ENCODE measurements around the gene SPDYE6.
"Not testable (repeated sequence)": the region's sequence is repeated elsewhere in the genome, so short reads cannot be mapped to it uniquely, and the experiment has no call there.

SPDYE6 gene

DNA sequence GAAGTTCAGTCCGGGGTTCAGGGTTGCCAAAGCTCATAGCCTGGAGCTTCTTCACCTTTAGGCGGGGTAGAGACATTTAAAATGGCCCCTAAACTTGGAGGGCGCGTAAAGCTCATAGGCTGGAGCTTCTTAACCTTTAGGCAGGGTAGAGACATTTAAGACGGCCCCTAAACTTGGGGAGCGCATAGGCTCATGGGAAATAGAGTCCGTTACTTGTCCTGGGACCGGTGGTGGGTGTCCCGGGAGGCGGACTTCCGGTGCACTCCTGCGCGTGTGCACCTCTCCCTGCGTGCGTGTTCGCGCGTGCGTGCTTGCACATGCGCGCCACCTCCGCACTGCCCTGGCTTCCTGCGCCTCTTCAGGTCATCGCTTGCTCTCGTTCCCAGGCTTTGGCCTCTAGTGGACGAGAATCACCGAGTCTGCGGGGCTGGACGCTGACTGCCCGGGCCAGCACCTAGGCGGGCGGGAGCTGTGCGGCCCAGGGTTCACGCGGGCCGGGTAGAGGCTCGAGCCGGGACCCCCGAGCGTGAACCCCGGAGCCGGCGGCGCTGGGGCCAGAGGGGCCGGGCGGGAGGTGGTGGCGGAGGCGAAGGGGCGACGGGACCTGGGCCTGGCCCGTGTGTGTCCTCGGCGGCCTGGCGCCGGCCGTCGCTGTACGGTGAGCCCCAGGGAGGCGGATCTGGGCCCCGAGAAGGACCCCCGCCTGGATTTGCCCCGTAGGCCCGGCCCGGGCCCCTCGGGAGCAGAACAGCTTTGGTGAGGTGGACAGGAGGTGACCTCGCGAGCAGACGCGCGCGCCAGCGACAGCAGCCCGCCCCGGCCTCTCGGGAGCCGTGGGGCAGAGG lies 7.5 kb upstream of the SPDYE6 start:
- peak; percentile 95 for DNase-seq (ENCODE audit: low spot score)

DNA sequence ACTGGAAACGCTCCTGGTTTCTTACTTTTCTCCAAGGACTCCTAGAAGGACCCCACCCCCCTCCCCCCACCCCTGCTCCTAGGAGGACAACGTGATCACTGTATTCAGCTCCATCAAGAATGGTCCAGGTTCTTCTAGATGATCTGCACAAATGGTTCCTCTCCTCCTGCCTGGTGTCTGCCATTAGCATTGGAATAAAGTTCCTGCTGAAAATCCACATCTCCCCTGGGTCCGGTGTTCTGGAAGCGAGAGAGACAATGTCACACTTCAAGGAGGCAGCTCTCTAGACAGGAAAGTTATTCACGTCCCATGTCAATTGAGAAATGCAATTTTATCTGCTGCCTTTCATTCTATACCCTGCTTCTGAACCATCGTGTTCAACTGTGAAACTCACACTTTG lies 9.3 kb downstream of the SPDYE6 start:
- DNase-seq (ENCODE audit: low spot score) = not testable (repeated sequence)

DNA sequence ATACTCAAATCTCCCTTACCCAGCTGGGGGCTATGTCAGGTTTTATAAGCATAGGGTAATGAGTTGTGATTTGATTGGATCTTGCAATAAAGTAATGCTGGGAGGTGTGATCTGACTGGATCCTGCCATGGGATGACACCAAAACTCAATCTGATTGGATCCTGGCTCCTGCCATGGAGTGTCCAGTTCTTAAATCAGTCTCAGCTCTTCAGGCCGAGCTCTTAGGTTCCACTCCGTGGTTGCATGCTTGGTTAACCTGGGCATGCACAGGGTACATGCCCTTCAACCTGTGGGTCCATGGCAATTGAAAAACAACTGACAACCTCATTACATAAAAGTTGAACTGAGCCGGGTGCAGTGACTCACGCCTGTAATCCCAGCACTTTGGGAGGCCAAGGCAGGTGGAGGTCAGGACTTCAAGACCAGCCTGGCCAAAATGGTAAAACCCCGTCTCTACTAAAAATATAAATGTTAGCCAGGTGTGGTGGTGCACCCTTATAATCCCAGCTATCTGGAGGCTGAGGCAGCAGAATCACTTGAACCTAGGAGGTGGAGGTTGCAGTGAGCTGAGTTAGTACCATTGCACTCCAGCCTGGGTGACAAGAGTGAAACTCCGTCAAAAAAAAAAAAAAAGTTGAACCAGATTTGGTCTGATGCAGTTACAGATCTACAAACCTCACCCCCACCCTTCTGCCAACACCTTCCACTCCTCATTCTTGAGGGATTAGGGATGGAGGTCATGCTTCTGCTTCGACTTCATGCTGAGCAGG lies 15.5 kb downstream of the SPDYE6 start:
- not testable (repeated sequence) for DNase-seq (ENCODE audit: low spot score)

DNA sequence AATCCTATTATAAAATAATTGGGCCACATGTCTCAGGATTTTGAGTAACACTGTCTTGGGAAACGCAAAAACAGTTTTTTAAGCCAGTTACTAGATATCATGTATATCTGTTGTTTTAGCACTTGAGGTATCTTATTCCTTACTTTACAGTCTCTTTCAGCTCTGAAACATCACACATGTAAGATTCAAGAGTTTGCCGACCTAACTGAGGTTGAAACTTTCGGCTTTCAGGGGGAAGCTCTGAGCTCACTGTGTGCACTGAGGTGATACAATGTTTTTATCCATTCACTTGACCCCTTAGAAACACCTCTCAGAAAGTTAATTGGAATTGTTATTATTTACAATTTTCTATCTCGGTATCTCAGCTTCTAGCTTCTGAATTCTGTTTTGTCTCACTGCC lies 18.8 kb downstream of the SPDYE6 start:
- not testable (repeated sequence) for DNase-seq (ENCODE audit: low spot score)

DNA sequence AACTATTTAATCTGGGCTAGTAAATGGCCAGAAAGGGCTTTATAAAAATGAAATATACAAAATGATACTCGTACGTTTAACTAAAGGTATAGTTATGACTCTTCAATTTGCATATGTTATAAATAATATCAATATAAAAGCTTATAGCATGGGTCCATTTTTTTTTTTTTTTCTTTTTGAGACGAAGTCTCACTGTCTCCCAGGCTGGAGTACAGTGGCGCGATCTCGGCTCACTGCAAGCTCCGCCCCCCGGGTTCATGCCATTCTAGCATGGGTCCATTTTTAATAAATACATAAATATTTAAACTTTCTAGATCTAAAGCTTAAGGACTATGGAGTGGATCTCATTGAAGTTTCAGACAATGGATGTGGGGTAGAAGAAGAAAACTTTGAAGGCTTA lies 19.2 kb downstream of the SPDYE6 start:
- DNase-seq (ENCODE audit: low spot score) = not testable (repeated sequence)

DNA sequence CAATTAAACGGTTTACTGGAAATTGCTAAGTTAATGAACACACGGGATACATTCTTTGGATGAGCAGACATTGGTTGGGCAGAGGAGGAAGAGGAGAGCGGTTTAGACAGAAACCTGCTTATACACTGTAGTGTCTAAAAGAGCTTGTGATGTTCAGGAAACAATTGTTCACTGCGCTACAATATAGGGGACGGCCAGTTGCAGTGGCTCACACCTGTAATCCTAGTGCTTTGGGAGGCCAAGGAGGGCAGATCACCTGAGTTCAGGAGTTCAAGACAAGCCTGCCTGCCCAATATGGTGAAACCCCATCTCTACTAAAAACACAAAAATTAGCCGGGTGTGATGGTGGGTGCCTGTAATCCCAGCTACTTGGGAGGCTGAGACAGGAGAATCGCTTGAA lies 20.7 kb downstream of the SPDYE6 start:
- DNase-seq (ENCODE audit: low spot score) = not testable (repeated sequence)

DNA sequence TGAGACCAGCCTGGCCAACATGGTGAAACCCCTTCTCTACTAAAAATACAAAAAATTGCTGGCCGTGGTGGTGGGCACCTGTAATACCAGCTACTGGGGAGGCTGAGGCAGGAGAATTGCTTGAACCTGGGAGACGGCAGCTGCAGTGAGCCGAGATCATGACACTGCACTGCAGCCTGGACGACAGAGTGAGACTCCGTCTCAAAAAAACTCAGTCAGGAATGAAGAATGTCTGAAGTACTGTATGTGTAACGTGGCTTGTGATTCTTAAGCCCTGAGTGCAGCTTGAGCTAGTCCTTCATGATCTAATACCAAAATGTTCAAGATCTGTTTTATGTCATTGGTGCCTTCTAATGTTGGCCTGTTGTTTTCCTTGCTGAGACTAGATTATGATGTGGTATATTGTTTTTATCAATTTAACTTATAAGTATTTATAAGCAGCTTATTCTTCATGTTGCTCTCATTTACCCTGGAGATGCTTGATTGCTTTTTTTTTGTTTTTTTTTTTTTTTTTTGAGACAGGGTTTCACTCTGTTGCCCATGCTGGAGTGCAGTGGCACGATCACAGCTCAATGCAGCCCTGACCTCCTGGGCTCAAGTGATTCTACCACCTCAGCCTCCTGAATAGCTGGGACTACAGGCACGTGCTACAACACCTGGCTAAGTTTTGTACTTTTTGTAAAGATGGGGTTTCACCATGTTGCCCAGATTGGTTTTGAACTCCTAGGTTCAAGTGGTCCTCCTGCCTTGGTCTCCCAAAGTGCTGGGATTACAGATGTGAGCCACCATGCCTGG lies 25.4 kb downstream of the SPDYE6 start:
- DNase-seq (ENCODE audit: low spot score) = not testable (repeated sequence)

DNA sequence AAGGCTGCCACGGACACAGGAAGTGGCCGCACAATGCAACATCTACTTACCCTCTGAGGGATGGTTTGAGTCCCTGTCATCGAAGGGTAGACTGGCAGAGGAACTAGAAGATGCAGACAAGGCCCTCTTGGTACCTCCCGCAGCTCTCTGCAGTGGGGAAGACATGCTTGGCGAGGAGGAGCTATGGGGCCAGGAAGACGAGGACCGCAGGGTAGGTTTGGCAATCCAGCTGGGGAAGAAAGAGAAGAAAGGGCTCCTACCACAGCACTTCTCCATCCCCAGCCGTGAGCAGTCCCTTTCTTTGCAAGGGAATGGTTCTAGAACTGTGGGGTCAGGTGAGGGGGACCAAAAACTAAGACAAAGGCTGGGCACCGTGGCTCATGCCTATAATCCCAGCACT lies 26.9 kb downstream of the SPDYE6 start:
- DNase-seq (ENCODE audit: low spot score) = not testable (repeated sequence)

DNA sequence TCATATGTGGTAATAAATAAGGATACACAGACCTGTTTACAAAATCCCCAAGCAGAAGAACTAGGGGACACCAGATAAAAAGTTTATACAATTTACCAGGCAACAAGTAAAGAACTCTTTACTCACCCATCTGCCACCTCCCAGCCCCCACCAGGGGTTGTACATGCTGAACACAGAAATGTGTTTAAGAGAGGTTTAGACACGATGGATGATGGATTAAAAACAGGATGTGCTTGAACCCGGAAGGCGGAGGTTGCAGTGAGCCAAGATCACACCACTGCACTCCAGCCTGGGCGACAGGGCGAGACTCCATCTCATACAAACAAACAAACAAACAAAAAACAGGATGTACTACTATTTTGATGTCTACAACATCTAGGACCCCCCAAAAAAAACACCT lies 27.4 kb downstream of the SPDYE6 start:
- not testable (repeated sequence) for DNase-seq (ENCODE audit: low spot score)

DNA sequence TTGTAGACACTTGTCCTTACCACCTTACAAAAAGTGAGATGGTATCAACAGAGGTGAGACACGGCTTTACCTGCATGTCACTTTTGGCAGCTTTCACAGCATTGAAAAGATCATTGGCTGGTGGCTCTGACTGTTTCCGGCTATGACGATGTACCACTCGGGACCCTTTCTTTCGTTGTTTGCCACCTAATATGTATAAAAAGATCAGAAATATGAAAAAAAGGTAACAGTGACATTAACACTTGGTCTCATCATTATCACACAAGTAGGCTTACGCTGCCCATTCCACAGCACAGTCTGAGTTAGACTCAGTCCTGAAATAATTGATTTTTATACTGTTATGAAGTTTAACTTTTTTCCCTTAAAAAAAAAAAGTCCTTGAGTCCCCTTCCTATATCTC lies 29.1 kb downstream of the SPDYE6 start:
- DNase-seq (ENCODE audit: low spot score) = not testable (repeated sequence)

DNA sequence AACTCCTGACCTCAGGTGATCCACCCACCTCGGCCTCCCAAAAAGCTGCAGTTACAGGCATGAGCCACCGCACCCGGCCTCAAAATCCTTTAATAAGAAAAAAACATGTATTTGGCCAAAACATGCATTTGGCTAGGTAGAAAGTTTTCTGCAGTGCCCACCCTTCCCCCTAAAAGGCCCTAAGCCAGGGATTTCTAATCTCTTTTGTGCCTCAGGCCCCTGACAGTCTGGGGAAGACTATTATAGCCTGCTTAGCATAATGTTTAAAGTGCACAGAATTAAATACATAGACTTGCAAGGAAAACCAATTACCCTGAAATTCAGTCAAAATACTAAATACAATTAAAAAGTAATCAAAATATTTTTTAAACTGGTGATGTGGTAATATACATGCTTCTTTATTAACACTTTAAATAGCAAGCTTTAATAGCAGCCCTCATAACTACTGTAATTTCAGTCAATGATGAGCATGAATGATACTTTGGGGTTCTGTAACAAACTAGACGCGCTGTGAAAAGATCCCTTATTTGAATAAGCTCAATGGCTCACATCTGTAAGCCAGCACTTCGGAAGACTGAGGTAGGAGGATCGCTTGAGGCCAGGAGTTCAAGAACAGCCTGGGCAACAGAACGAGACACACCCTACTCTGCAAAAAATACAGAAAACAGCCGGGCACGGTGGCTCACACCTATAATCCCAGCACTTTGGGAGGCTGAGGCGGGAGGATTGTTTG lies 29.9 kb downstream of the SPDYE6 start:
- no peak for DNase-seq (ENCODE audit: low spot score)

DNA sequence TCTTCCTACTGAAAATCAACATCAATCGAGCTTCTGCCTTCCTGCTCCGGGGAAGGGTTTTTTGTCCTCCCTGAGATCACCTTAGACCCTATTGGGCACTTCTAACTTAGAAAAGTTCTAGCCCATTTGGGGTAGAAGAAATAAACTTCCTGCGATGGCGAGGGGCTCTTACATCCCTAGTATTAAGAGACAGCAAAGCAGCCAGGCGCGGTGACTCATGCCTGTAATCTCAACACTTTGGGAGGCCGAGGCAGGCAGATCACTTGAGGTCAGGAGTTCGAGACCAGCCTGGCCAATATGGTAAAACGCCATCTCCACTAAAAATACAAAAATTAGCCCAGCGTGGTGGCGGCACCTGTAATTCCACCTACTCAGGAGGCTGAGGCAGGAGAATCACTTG lies 31.1 kb downstream of the SPDYE6 start:
- DNase-seq (ENCODE audit: low spot score) = not testable (repeated sequence)

DNA sequence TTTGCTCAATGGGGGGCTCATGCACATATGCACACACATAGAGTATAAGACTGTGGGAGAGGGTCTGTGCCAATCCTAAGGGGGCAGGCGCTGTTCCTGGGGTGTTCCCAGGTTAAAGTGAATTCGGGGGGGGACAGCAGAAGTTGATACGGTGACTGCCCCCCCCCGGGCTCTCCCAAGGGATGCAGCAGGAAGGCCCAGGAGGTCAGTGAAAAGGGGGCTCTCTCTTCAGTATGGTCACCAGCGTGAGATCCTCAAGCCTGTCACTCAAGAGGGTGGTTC lies 32.4 kb downstream of the SPDYE6 start:
- DNase-seq (ENCODE audit: low spot score) = no peak

DNA sequence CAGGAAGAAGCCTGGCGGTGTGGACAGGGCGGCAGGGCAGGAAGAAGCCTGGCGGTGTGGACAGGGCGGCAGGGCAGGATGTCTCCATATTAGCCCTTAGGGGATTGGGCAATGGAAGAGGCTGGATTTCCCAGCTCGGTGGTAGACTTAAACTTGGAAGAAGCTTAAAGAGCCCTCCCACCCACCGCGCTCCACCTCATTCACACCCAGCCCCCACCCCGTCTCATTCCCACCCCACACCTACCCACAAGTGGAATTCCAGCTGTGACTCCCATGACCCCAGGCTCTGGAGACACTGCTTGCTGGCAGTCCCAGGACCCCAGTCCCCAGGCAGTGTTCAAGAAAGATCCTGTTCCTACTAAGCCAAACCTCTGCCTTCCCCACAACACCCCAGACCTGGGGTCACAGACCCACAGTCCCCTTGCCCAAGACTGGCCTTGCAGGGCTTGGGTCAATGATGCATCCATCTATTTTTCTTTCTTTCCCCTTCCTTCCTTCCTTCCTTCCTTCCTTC lies 34.0 kb downstream of the SPDYE6 start:
- no peak for DNase-seq (ENCODE audit: low spot score)

DNA sequence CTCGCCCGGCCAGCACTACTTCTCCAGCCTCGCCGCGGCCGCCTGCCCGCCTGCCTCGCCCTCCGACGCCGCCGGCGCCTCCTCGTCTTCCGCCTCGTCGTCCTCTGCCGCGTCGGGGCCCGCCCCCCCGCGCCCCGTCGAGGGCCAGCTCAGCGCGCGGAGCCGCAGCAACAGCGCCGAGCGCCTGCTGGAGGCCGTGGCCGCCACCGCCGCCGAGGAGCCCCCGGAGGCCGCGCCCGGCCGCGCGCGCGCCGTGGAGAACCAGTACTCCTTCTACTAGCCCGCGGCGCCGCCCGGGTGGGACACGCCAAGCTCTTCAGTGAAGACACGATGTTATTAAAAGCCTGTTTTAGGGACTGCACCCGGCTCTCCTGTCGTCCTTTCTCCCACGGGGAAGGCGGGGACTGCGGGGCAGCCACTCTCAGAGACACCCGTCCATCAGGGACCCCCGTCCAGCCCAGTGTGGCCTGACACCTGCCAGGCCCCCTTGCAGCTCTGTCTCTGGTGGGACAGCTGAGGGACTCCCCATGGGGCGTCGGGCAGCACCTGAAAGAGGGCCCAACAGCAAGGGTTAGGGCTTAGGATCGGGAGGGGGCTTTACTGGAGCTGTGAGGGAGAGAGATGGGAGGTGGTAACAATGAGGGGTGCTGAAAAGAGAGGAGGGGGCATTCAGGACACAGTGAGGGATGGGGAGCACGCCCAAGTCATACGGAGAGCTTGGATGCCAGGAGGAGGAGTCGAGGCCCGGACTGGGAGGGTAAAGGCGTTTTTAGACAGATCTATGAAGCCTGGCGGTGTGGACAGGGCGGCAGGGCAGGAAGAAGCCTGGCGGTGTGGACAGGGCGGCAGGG lies 34.7 kb downstream of the SPDYE6 start:
- peak; percentile 68 for DNase-seq (ENCODE audit: low spot score)

DNA sequence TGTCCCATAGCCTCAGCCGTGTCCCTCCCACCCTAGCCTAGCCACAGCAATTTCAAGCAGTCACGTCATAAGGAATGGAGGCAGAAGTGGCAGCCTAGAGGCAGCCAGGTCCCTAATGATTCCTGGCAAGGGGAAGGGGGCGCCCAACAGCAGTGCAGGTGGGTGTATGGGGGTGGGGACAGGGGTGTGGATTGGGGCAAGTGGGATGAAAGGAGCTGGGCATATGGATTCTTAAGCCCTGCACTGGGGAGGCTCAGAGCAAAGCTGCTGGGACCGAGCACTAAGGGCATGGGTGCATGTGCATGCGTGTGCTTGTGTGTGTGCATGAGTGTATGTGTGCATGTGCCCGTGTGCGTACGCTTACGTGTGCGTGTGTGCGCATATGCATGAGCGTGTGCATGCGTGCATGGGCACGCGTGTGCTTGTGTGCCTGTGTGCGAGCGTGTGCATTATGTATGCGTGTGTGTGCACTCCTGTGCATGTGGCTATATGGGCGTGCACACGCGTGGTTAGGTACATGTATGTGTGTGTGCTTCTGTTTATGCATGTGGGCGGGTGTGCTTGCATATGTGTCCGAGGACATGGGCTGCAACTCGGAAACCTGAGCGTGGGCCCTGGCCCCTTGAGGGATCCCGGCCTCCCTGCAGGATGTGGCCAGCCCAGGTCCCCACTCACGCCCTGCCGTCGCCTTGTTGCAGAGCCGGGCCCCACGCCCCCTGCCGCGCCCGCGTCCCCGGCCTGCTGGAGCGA lies 35.5 kb downstream of the SPDYE6 start:
- no peak for DNase-seq (ENCODE audit: low spot score)

DNA sequence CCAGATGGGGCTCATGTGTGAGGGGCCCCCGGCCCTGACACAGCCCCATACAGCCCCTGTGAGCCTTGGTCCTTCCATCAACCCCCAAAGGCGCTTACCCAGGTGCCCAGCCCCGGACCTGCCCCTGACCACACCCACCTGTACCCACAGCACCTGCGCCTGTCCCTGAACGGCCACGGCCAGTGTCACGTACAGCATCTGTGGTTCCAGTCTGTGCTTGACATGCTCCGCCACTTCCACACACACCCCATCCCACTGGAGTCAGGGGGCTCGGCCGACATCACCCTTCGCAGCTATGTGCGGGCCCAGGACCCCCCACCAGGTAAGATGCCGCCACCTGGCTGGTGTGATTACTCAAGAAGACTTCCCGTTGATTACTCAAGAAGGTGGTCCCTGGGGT lies 36.1 kb downstream of the SPDYE6 start:
- DNase-seq (ENCODE audit: low spot score) = no peak

DNA sequence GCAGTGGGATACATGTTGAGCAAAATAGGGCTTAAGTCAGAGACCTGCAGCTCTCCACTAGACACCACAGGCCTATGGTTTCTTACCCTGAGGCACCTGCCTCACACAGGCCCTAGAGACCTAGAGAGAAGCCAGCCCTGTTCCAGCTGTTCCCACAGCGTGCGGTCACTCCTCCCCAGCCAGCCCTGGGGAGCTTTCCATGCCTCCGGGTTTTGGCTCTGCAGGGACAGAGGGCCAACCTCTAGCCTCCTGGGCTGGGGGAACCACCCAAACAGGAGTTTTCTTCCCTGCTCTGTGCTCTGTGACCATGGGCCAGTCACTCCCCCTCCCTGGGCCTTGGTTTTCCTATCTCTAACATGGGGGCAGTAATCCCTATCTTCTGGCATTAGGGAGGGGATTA lies 36.6 kb downstream of the SPDYE6 start:
- no peak for DNase-seq (ENCODE audit: low spot score)

DNA sequence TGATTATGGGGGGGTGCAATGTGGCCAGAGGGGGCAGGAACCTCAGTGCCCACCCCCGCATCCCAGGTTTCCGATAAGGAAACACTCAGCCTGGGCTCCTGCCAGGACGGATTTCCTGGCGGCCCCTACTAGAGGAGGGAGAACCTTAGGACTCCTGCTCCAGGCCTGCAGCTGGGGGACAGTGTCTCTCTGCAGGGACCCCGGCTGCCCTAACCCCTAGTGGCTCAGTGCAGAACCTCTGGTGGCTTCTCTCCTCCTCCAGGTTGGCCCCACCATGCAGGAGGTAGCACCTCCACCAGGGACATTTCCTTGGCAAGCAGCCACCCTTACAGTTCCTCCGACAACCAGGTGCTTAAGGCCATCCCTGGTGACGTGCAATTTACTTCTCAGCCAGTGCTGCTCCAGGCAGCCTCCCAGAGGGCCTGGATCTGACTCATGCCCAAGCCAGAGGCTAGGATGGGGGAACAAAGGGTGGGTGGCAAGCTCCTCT lies 37.7 kb downstream of the SPDYE6 start:
- DNase-seq (ENCODE audit: low spot score) = no peak
